Cardiac muscle cell (in vitro differentiated cells and primary cell): ENCODE results near the gene RAI1. TPM values are rescaled to one million over a fixed set of nuclear protein-coding genes. Genes with fewer than 3 reads are reported as not detected.

Experiments used
- DNase-seq, 2 donors: peaks; one replicate each; pipeline versions ENCODE4 v3.0.0 to v3.0.0-alpha.2; 2010 to 2017; ENCODE audit warnings: low read depth in 1 of 2, low spot score in 1 of 2
- H3K27ac ChIP-seq: fragments of 200-600 bp; sonication (generic); 2 replicates; pipeline ENCODE4 v1.5.1; 2016
- H3K27me3 ChIP-seq: fragments of 200-600 bp; sonication (generic); 2 replicates; pipeline ENCODE4 v1.6.0; 2016; ENCODE audit warnings: control low read depth
- H3K36me3 ChIP-seq: fragments of 200-600 bp; sonication (generic); 2 replicates; pipeline ENCODE4 v1.5.1; 2016; ENCODE audit warnings: control low read depth
- H3K4me1 ChIP-seq: fragments of 200-600 bp; sonication (generic); 2 replicates; pipeline ENCODE4 v1.8.1; 2017; ENCODE audit warnings: low read depth, mild to moderate bottlenecking, mixed run types
- H3K4me3 ChIP-seq: fragments of 200-600 bp; sonication (generic); 2 replicates; pipeline ENCODE4 v1.5.1; 2016; ENCODE audit warnings: mild to moderate bottlenecking
- H3K9me3 ChIP-seq: fragments of 200-600 bp; sonication (generic); 2 replicates; pipeline ENCODE4 v1.5.1; 2017; ENCODE audit warnings: low read depth, mild to moderate bottlenecking, control low read depth
- polyA plus RNA-seq: library from polyadenylated mRNA; unstranded; fragments of >200 nt; fragmentation: Nextera tagmentation; extraction: Ambion mirVana; gene quantifications from 2 replicates; pipeline ENCODE4 v1.2.1, GENCODE V29; 2016
- total RNA-seq: library from RNA; depleted of rRNA; stranded (reverse); fragments of >200 nt; gene quantifications from 2 replicates; pipeline ENCODE4 v1.2.3, GENCODE V29; 2016
- TF ChIP-seq, protein P1 (sequence below): IDR thresholded peaks from 2 replicates; pipeline ENCODE4 v1.5.1; 2012; ENCODE audit warnings: low read depth, mild to moderate bottlenecking, low read length

RAI1 gene
- total and polyA plus RNA-seq, 2 experiments from 2014 or later: 20.2 to 46.2 TPM

DNA sequence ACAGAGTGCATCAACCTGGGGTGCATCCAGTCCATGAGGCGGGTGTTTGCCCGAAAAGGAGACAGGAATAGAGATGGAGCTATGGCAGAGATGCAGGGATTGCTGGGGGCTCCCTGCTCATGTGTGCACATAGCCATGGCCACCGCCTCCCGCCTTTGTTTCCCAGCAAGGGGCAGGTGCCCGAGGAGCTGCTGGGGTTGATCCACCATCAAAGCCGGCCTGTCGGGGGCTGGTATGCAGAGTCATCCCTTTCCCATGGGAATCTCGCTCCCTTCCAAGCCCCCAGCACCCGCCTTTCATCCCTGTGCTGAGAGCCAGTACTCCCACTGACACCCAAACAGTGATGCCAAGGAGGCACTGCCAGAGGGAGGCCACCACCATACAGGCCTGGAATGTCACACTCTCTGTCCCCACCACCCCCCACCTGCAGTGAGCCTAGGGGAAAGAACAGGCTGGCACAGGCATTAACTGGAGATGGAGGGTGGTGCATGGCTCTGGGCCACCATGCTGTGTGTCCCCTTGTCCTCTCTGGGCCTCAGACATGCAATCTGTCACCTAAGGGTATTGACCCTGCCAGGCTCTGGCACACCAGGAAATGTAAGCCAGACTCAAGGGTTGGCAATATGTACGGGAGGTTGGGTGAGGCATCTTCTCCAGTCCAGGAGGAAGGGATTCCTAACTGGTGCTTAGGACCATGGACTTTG lies 90.4 kb downstream of the RAI1 start:
- Histone ChIP-seq H3K9me3 (no peaks in the 10 kb centered on the region), H3K4me3 (no peak overlapping the region), H3K27me3 (no peaks in the 10 kb centered on the region), H3K4me1 (peaks cover 17% of the 10 kb centered on the region), H3K36me3 (no peaks in the 10 kb centered on the region), H3K27ac (no peak overlapping the region)
- TF ChIP-seq, protein P1, sequence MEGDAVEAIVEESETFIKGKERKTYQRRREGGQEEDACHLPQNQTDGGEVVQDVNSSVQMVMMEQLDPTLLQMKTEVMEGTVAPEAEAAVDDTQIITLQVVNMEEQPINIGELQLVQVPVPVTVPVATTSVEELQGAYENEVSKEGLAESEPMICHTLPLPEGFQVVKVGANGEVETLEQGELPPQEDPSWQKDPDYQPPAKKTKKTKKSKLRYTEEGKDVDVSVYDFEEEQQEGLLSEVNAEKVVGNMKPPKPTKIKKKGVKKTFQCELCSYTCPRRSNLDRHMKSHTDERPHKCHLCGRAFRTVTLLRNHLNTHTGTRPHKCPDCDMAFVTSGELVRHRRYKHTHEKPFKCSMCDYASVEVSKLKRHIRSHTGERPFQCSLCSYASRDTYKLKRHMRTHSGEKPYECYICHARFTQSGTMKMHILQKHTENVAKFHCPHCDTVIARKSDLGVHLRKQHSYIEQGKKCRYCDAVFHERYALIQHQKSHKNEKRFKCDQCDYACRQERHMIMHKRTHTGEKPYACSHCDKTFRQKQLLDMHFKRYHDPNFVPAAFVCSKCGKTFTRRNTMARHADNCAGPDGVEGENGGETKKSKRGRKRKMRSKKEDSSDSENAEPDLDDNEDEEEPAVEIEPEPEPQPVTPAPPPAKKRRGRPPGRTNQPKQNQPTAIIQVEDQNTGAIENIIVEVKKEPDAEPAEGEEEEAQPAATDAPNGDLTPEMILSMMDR: no peak
- no peak for DNase-seq

GRCh38 chr17:17772231-17772630 lies 91.0 kb downstream of the RAI1 start:
- peaks cover 14% of the 10 kb centered on the region for H3K4me1 ChIP-seq
- no peaks in the 10 kb centered on the region for H3K27me3 ChIP-seq
- H3K27ac ChIP-seq: no peak overlapping the region

GRCh38 chr17:17774009-17774881 lies 93.0 kb downstream of the RAI1 start:
- Histone ChIP-seq H3K4me3 (no peak overlapping the region), H3K27ac (peak overlapping the region; percentile 62), H3K27me3 (no peaks in the 10 kb centered on the region), H3K36me3 (no peaks in the 10 kb centered on the region), H3K4me1 (peaks cover 21% of the 10 kb centered on the region), H3K9me3 (no peaks in the 10 kb centered on the region)
- peak in 1 of 2 donors; percentile 30 for DNase-seq
- TF ChIP-seq, protein P1: peak; percentile 32

More at GRCh38 chr17:17772231-17772630, 91.0 kb downstream of the RAI1 start:
- H3K36me3 ChIP-seq: no peaks in the 10 kb centered on the region
- H3K9me3 ChIP-seq: no peaks in the 10 kb centered on the region
- DNase-seq: no peak
- H3K4me3 ChIP-seq: no peak overlapping the region
- TF ChIP-seq, protein P1: no peak

GRCh38 chr17:17776889-17777288 lies 95.6 kb downstream of the RAI1 start:
- H3K27me3 ChIP-seq: no peaks in the 10 kb centered on the region
- no peak for DNase-seq
- no peak overlapping the region for H3K27ac ChIP-seq
- peaks cover 31% of the 10 kb centered on the region for H3K4me1 ChIP-seq
- H3K4me3 ChIP-seq: no peak overlapping the region
- TF ChIP-seq, protein P1: no peak
- H3K9me3 ChIP-seq: no peaks in the 10 kb centered on the region
- H3K36me3 ChIP-seq: no peaks in the 10 kb centered on the region

- DNase-seq: peak; percentile 48 to 97
- Histone ChIP-seq H3K36me3 (no peaks in the 10 kb centered on the region), H3K27ac (peak overlapping the region; percentile 89)
Observed at GRCh38 chr17:17778308-17779014, 97.2 kb downstream of the RAI1 start.

More at GRCh38 chr17:17778308-17779014, 97.2 kb downstream of the RAI1 start:
- TF ChIP-seq, protein P1: no peak
- Histone ChIP-seq H3K4me3 (no peak overlapping the region), H3K4me1 (peaks cover 32% of the 10 kb centered on the region), H3K9me3 (no peaks in the 10 kb centered on the region), H3K27me3 (no peaks in the 10 kb centered on the region)
